Measurements from ENCODE around the gene ALAD.

- TF ChIP-seq EZH2 (IDR thresholded peaks at IDR 0.05; ENCODE audit: borderline replicate concordance, low read depth, low read length, severe bottlenecking) (no peak), CTCF (IDR thresholded peaks at IDR 0.05; ENCODE audit: borderline replicate concordance, extremely low read depth, low read length, poor library complexity, severe bottlenecking) (no peak)
Observed at GRCh38 chr9:113376634-113377567, 24.2 kb downstream of the ALAD start, which contains the start of gene HDHD3.

Measured in DND-41 (cell line).